H1 (cell line): ENCODE measurements around the gene RFX2.

Source experiments
- EP300 ChIP-seq, 2 experiments: IDR thresholded peaks; 1 replicate in 1 of 2; 2 replicates in 1 of 2; pipeline ENCODE4 v1.6.1; 2011 to 2012; ENCODE audit warnings: low read depth in 2 of 2, low read length in 2 of 2, mild to moderate bottlenecking in 2 of 2, borderline replicate concordance in 1 of 2, inconsistent platforms in 1 of 2, moderate library complexity in 1 of 2
- EZH2 ChIP-seq: fragments of 200-600 bp; sonication (generic); IDR thresholded peaks from 2 replicates; pipeline ENCODE4 v1.7.1; 2012; ENCODE audit warnings: low read depth, mild to moderate bottlenecking, moderate library complexity, low read length, inconsistent platforms; ENCODE audit not compliant: severe bottlenecking
- HDAC2 ChIP-seq, 2 experiments: fragments of 300-600 bp in 1 of 2; sonication (generic) in 1 of 2; IDR thresholded peaks; 2 replicates each; pipeline ENCODE4 v1.6.1; 2011 to 2012; ENCODE audit warnings: low read depth in 2 of 2, low read length in 2 of 2, mild to moderate bottlenecking in 2 of 2, moderate library complexity in 2 of 2, borderline replicate concordance in 1 of 2, inconsistent platforms in 1 of 2
- HDAC6 ChIP-seq: IDR thresholded peaks from one replicate; pipeline ENCODE4 v1.7.1; 2012; ENCODE audit warnings: low read depth, mild to moderate bottlenecking, inconsistent platforms, low read length, moderate library complexity
- MAX ChIP-seq: IDR thresholded peaks from 2 replicates; pipeline ENCODE4 v1.6.1; 2012; ENCODE audit warnings: inconsistent platforms
- NRF1 ChIP-seq: IDR thresholded peaks from 2 replicates; pipeline ENCODE4 v1.6.1; 2011; ENCODE audit warnings: mild to moderate bottlenecking, low read depth, low read length, improper control_type of control experiment
- RXRA ChIP-seq: IDR thresholded peaks from 2 replicates; pipeline ENCODE4 v1.6.1; 2011; ENCODE audit warnings: low read depth, mild to moderate bottlenecking, low read length, moderate library complexity; ENCODE audit not compliant: insufficient read depth
- SIN3A ChIP-seq, 2 experiments: IDR thresholded peaks in 1 of 2; conservative IDR thresholded peaks in 1 of 2; 2 replicates each; pipeline ENCODE4 v1.6.1; 2011 to 2012; ENCODE audit warnings: low read length in 2 of 2, improper control_type of control experiment in 1 of 2, low read depth in 1 of 2, mild to moderate bottlenecking in 1 of 2
- SIRT6 ChIP-seq: IDR thresholded peaks from one replicate; pipeline ENCODE4 v1.7.1; 2012; ENCODE audit warnings: low read length, inconsistent platforms
- SP1 ChIP-seq: IDR thresholded peaks from 2 replicates; pipeline ENCODE4 v1.6.1; 2011; ENCODE audit warnings: low read depth, low read length
- TAF1 ChIP-seq: IDR thresholded peaks from 2 replicates; pipeline ENCODE4 v1.6.1; 2011; ENCODE audit warnings: mild to moderate bottlenecking, low read depth, low read length
- TCF12 ChIP-seq: IDR thresholded peaks from 2 replicates; pipeline ENCODE4 v1.6.1; 2011; ENCODE audit warnings: low read depth, mild to moderate bottlenecking, low read length
- TF ChIP-seq, protein P1 (sequence below), 3 experiments: IDR thresholded peaks; 1 replicate in 2 of 3; 2 replicates in 1 of 3; pipeline versions ENCODE4 v1.5.1 to v1.6.1; 2011; ENCODE audit warnings: low read length in 3 of 3, mild to moderate bottlenecking in 3 of 3, inconsistent platforms in 2 of 3, low read depth in 1 of 3, moderate library complexity in 1 of 3; ENCODE audit not compliant: insufficient read depth in 1 of 3; ENCODE audit errors: control extremely low read depth in 1 of 3

DNA sequence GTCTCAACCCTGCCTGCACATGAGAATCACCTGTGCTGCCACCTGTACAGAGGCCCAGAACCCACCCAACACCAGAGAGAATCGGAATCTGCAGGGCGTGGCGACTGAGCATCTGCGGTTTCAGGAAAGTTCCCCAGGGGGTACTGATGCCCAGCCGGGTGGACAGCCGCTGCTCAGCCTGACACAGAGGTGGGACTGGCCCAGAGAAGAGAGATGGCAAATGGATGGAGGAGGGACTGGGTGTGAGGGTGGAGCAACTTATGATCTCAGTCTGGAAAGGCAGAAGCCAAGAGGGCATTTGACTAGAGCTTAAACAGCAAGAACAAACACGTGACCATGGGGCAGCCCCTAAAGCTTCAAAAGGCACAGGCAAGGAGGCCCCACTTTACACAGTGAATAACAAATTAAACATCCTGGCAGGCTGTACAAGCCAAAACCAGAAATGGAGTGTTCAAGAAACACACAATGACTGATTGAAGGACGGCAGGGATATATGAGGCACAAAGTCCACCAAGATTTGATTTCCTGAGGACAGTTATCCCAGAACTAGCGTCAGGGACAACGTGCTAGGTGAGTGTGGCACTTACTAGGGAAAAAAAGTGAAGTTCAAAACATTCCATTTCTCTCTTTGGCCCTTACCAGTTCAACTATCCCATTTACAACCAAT lies 135.4 kb downstream of the RFX2 start:
- TF ChIP-seq EP300 (IDR thresholded peaks at IDR 0.05; ENCODE audit: borderline replicate concordance in 1 of 2, low read depth in 2 of 2, low read length in 2 of 2): no peak
- TF ChIP-seq, protein P1, sequence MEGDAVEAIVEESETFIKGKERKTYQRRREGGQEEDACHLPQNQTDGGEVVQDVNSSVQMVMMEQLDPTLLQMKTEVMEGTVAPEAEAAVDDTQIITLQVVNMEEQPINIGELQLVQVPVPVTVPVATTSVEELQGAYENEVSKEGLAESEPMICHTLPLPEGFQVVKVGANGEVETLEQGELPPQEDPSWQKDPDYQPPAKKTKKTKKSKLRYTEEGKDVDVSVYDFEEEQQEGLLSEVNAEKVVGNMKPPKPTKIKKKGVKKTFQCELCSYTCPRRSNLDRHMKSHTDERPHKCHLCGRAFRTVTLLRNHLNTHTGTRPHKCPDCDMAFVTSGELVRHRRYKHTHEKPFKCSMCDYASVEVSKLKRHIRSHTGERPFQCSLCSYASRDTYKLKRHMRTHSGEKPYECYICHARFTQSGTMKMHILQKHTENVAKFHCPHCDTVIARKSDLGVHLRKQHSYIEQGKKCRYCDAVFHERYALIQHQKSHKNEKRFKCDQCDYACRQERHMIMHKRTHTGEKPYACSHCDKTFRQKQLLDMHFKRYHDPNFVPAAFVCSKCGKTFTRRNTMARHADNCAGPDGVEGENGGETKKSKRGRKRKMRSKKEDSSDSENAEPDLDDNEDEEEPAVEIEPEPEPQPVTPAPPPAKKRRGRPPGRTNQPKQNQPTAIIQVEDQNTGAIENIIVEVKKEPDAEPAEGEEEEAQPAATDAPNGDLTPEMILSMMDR (IDR thresholded peaks at IDR 0.05; ENCODE audit: control extremely low read depth in 1 of 3, insufficient read depth in 1 of 3, low read depth in 1 of 3, low read length in 3 of 3): no peak
- no peak for TF ChIP-seq HDAC6
- TF ChIP-seq SIN3A (conservative IDR thresholded peaks at IDR 0.05 in 1 of 2, IDR thresholded peaks at IDR 0.05 in 1 of 2; ENCODE audit: low read depth in 1 of 2, low read length in 2 of 2): no peak
- TF ChIP-seq RXRA: no peak
- TF ChIP-seq NRF1: no peak
- no peak for TF ChIP-seq TAF1
- no peak for TF ChIP-seq MAX
- TF ChIP-seq EZH2: no peak
- TF ChIP-seq SP1: no peak
- no peak for TF ChIP-seq TCF12
- no peak for TF ChIP-seq HDAC2 (IDR thresholded peaks at IDR 0.05; ENCODE audit: borderline replicate concordance in 1 of 2, low read depth in 2 of 2, low read length in 2 of 2)
- TF ChIP-seq SIRT6: no peak
